ENCODE measurements around the gene PPP2R5B.
"Not testable (repeated sequence)": the region's sequence is repeated elsewhere in the genome, so short reads cannot be mapped to it uniquely, and the experiment has no call there.

PPP2R5B gene

GRCh38 chr11:64983339-64983738 lies 58.9 kb downstream of the PPP2R5B start:
- not testable (repeated sequence) for DNase-seq (ENCODE audit: low read depth)

Measured in EH (cell line).